PC-9 (cell line): ENCODE data around the gene EXOC4. TPM values are rescaled to one million over a fixed set of nuclear protein-coding genes. Genes with fewer than 3 reads are reported as not detected.

Experiments
- BruUV-seq: library from RNA; stranded (reverse); fragments of 400-500 nt; replicated peaks from 2 replicates; lab custom pipeline; 2021; lab: Mats Ljungman, UMichigan
- CTCF ChIA-PET: fragments of 300-600 bp; sonication (Branson Sonifier 250); formaldehyde crosslinking; loops from one replicate; lab custom pipeline; 2022; ENCODE audit warnings: antibody characterized with exemption; lab: Charles Lee
- POLR2A ChIA-PET: fragments of 300-600 bp; sonication (Branson Sonifier 250); formaldehyde crosslinking; loops from one replicate; lab custom pipeline; 2022; ENCODE audit warnings: antibody characterized with exemption; ENCODE audit not compliant: unreplicated experiment; lab: Charles Lee
- DNase-seq, 2 experiments: peaks; one replicate each; pipeline versions ENCODE4 v3.0.0 to v3.0.0-alpha.2; 2015 to 2022; ENCODE audit warnings: mixed read lengths in 1 of 2
- H2AFZ ChIP-seq: fragments of 200-600 bp; sonication (generic); 2 replicates; pipeline ENCODE4 v1.8.1; 2017; ENCODE audit warnings: antibody characterized with exemption
- H3F3A ChIP-seq: fragments of 200-600 bp; sonication (generic); 2 replicates; pipeline ENCODE4 v1.8.1; 2017; ENCODE audit warnings: antibody characterized with exemption, mild to moderate bottlenecking, low read depth; ENCODE audit not compliant: insufficient read depth
- H3K27ac ChIP-seq: fragments of 200-600 bp; sonication (generic); 2 replicates; pipeline ENCODE4 v1.6.1; 2016; ENCODE audit warnings: mixed run types
- H3K27me3 ChIP-seq: fragments of 200-600 bp; sonication (generic); 2 replicates; pipeline ENCODE4 v1.6.1; 2016; ENCODE audit warnings: low read depth, mixed run types; ENCODE audit not compliant: insufficient read depth
- H3K36me3 ChIP-seq: fragments of 200-600 bp; sonication (generic); 2 replicates; pipeline ENCODE4 v1.6.1; 2016; ENCODE audit warnings: low read depth, mixed run types
- H3K4me1 ChIP-seq: fragments of 200-600 bp; sonication (generic); replicated peaks from 2 replicates; pipeline ENCODE4 v1.6.1; 2016; ENCODE audit warnings: mixed run types; ENCODE audit not compliant: insufficient read depth
- H3K4me2 ChIP-seq: fragments of 200-600 bp; sonication (generic); 2 replicates; pipeline ENCODE4 v1.6.1; 2017; ENCODE audit warnings: mixed run types
- H3K4me3 ChIP-seq: fragments of 200-600 bp; sonication (generic); 2 replicates; pipeline ENCODE4 v1.6.1; 2016; ENCODE audit warnings: mixed run types
- H3K79me2 ChIP-seq: fragments of 200-600 bp; sonication (generic); 2 replicates; pipeline ENCODE4 v1.6.1; 2017; ENCODE audit warnings: low read depth, mixed run types
- H3K9me2 ChIP-seq: fragments of 200-600 bp; sonication (generic); 2 replicates; pipeline ENCODE4 v1.8.1; 2017; ENCODE audit warnings: mild to moderate bottlenecking; ENCODE audit not compliant: insufficient read depth
- H3K9me3 ChIP-seq: fragments of 200-600 bp; sonication (generic); 2 replicates; pipeline ENCODE4 v1.8.1; 2016; ENCODE audit warnings: low read depth; ENCODE audit not compliant: insufficient read depth
- H4K20me1 ChIP-seq: fragments of 200-600 bp; sonication (generic); 2 replicates; pipeline ENCODE4 v1.8.1; 2017; ENCODE audit not compliant: insufficient read depth
- CTCF ChIP-seq: fragments of 200-600 bp; sonication (generic); conservative IDR thresholded peaks from 2 replicates; pipeline ENCODE4 v1.6.1; 2017; ENCODE audit warnings: mixed run types, antibody characterized with exemption, mild to moderate bottlenecking, moderate library complexity
- EZH2 ChIP-seq: fragments of 200-600 bp; sonication (generic); IDR thresholded peaks from 2 replicates; pipeline ENCODE4 v1.8.0; 2017; ENCODE audit warnings: antibody characterized with exemption, low read depth
- intact Hi-C: fragments of 100-400 bp; cut with micrococcal nuclease; formaldehyde crosslinking; loops from one replicate; pipeline ENCODE4 v1.10.0; 2022; ENCODE audit not compliant: unreplicated experiment
- total RNA-seq: library from RNA; stranded (reverse); gene quantifications from 2 replicates; pipeline ENCODE4 v1.2.3, GENCODE V29; 2021

Gene EXOC4
- total RNA-seq, 1 experiment from 2014 or later, result 101 TPM

- intact Hi-C loops, result no loop called here
- Histone ChIP-seq H3K4me3 (no peak overlapping the region), H3K4me2 (no peak overlapping the region), H2AFZ (no peak overlapping the region), H3F3A (no peaks in the 10 kb centered on the region), H4K20me1 (no peaks in the 10 kb centered on the region), H3K4me1 (no peaks in the 10 kb centered on the region), H3K27me3 (no peaks in the 10 kb centered on the region), H3K79me2 (no peaks in the 10 kb centered on the region), H3K9me2 (no peaks in the 10 kb centered on the region), H3K36me3 (no peaks in the 10 kb centered on the region), H3K9me3 (no peaks in the 10 kb centered on the region), H3K27ac (no peak overlapping the region)
- no peak for TF ChIP-seq EZH2
- TF ChIP-seq CTCF, result no peak
- ChIA-PET POLR2A (no interaction called here), CTCF (no interaction called here)
- BruUV-seq, result no TSS peak
- DNase-seq, result no peak
Observed at GRCh38 chr7:134060874-134061273, 808.0 kb downstream of the EXOC4 start.

GRCh38 chr7:134062460-134062859 is 809.6 kb downstream of the EXOC4 start:
- Histone ChIP-seq H3K9me3 (no peaks in the 10 kb centered on the region), H3K4me1 (no peaks in the 10 kb centered on the region), H3F3A (no peaks in the 10 kb centered on the region), H3K4me2 (no peak overlapping the region), H3K79me2 (no peaks in the 10 kb centered on the region), H3K27me3 (no peaks in the 10 kb centered on the region), H4K20me1 (no peaks in the 10 kb centered on the region), H3K4me3 (no peak overlapping the region), H3K9me2 (no peaks in the 10 kb centered on the region), H2AFZ (no peak overlapping the region), H3K36me3 (no peaks in the 10 kb centered on the region), H3K27ac (no peak overlapping the region)
- intact Hi-C loops, result no loop called here
- TF ChIP-seq EZH2, result no peak
- TF ChIP-seq CTCF, result no peak
- DNase-seq, result no peak
- POLR2A ChIA-PET, result no interaction called here
- BruUV-seq, result no TSS peak
- CTCF ChIA-PET, result no interaction called here

GRCh38 chr7:134065415-134065814 is 812.5 kb downstream of the EXOC4 start:
- intact Hi-C loops, result no loop called here
- Histone ChIP-seq H3K9me3 (no peaks in the 10 kb centered on the region), H3K4me3 (no peak overlapping the region), H3K27me3 (no peaks in the 10 kb centered on the region), H3K9me2 (no peaks in the 10 kb centered on the region), H4K20me1 (no peaks in the 10 kb centered on the region), H3F3A (no peaks in the 10 kb centered on the region), H3K79me2 (no peaks in the 10 kb centered on the region), H3K4me1 (no peaks in the 10 kb centered on the region), H3K4me2 (no peak overlapping the region), H3K36me3 (no peaks in the 10 kb centered on the region), H3K27ac (no peak overlapping the region), H2AFZ (no peak overlapping the region)
- BruUV-seq, result TSS peak; percentile 45
- POLR2A ChIA-PET, result no interaction called here
- no peak for DNase-seq
- CTCF ChIA-PET, result no interaction called here
- no peak for TF ChIP-seq EZH2
- TF ChIP-seq CTCF, result no peak
